Measurements from ENCODE around the gene ADGRG4.

ADGRG4 gene

GRCh38 chrX:136336623-136337022 is 35.9 kb downstream of the ADGRG4 start:
- H3K36me3 ChIP-seq (ENCODE audit: control insufficient read depth, insufficient read depth, low read length) = no peaks in the 10 kb centered on the region
- no peak overlapping the region for H3K4me3 ChIP-seq (replicated peaks; ENCODE audit: low read depth, low read length)
- no peak for DNase-seq (ENCODE audit: extremely low read depth, insufficient read length)
- peak; percentile 26 for TF ChIP-seq CTCF (IDR thresholded peaks at IDR 0.05; ENCODE audit: insufficient read depth, low read length, poor library complexity, severe bottlenecking)
- H3K27me3 ChIP-seq (replicated peaks; ENCODE audit: control insufficient read depth, insufficient read depth, low read length) = no peaks in the 10 kb centered on the region

DNA sequence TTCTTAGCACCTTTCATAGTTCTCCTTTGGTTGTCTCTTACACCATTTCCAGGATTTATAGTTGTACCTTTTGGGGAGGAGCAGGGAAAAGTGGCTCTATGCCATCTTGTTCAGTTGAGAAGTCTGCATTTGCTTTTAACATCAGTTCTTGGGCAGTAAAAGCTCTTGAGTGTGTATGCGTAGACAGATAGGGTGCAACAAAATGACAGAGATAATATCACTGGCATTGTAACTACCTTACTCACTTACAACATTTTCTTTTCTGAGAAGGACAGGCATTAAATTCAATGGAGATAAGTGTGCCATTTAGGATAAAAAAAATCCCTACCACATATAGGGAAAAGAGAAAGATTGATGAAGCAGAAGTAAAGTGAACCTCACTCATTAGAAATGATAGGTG is 38.9 kb downstream of the ADGRG4 start:
- H3K4me3 ChIP-seq (replicated peaks; ENCODE audit: low read depth, low read length) = no peak overlapping the region
- TF ChIP-seq CTCF (IDR thresholded peaks at IDR 0.05; ENCODE audit: insufficient read depth, low read length, poor library complexity, severe bottlenecking) = no peak
- DNase-seq (ENCODE audit: extremely low read depth, insufficient read length) = no peak
- H3K27me3 ChIP-seq (replicated peaks; ENCODE audit: control insufficient read depth, insufficient read depth, low read length) = no peaks in the 10 kb centered on the region
- no peaks in the 10 kb centered on the region for H3K36me3 ChIP-seq (ENCODE audit: control insufficient read depth, insufficient read depth, low read length)

- no peaks in the 10 kb centered on the region for H3K27me3 ChIP-seq (replicated peaks; ENCODE audit: control insufficient read depth, insufficient read depth, low read length)
- DNase-seq (ENCODE audit: extremely low read depth, insufficient read length) = no peak
- no peak for TF ChIP-seq CTCF (IDR thresholded peaks at IDR 0.05; ENCODE audit: insufficient read depth, low read length, poor library complexity, severe bottlenecking)
- no peak overlapping the region for H3K4me3 ChIP-seq (replicated peaks; ENCODE audit: low read depth, low read length)
- no peaks in the 10 kb centered on the region for H3K36me3 ChIP-seq (ENCODE audit: control insufficient read depth, insufficient read depth, low read length)
These were observed 43.6 kb downstream of the ADGRG4 start for GRCh38 chrX:136344320-136344719.

- Histone ChIP-seq H3K36me3 (ENCODE audit: control insufficient read depth, insufficient read depth, low read length) (no peaks in the 10 kb centered on the region), H3K27me3 (replicated peaks; ENCODE audit: control insufficient read depth, insufficient read depth, low read length) (no peaks in the 10 kb centered on the region), H3K4me3 (replicated peaks; ENCODE audit: low read depth, low read length) (no peak overlapping the region)
- no peak for TF ChIP-seq CTCF (IDR thresholded peaks at IDR 0.05; ENCODE audit: insufficient read depth, low read length, poor library complexity, severe bottlenecking)
- DNase-seq (ENCODE audit: extremely low read depth, insufficient read length) = no peak
These were observed 45.7 kb downstream of the ADGRG4 start for GRCh38 chrX:136346506-136346905.

GRCh38 chrX:136347706-136348105 is 46.9 kb downstream of the ADGRG4 start:
- no peaks in the 10 kb centered on the region for H3K27me3 ChIP-seq (replicated peaks; ENCODE audit: control insufficient read depth, insufficient read depth, low read length)
- no peak overlapping the region for H3K4me3 ChIP-seq (replicated peaks; ENCODE audit: low read depth, low read length)
- no peak for DNase-seq (ENCODE audit: extremely low read depth, insufficient read length)
- no peak for TF ChIP-seq CTCF (IDR thresholded peaks at IDR 0.05; ENCODE audit: insufficient read depth, low read length, poor library complexity, severe bottlenecking)
- no peaks in the 10 kb centered on the region for H3K36me3 ChIP-seq (ENCODE audit: control insufficient read depth, insufficient read depth, low read length)

GRCh38 chrX:136353526-136354093 is 52.8 kb downstream of the ADGRG4 start:
- no peak for DNase-seq (ENCODE audit: extremely low read depth, insufficient read length)
- no peak for TF ChIP-seq CTCF (IDR thresholded peaks at IDR 0.05; ENCODE audit: insufficient read depth, low read length, poor library complexity, severe bottlenecking)
- no peaks in the 10 kb centered on the region for H3K27me3 ChIP-seq (replicated peaks; ENCODE audit: control insufficient read depth, insufficient read depth, low read length)
- no peak overlapping the region for H3K4me3 ChIP-seq (replicated peaks; ENCODE audit: low read depth, low read length)
- no peaks in the 10 kb centered on the region for H3K36me3 ChIP-seq (ENCODE audit: control insufficient read depth, insufficient read depth, low read length)
